ENCODE results near the gene MAEL.

MAEL gene

DNA sequence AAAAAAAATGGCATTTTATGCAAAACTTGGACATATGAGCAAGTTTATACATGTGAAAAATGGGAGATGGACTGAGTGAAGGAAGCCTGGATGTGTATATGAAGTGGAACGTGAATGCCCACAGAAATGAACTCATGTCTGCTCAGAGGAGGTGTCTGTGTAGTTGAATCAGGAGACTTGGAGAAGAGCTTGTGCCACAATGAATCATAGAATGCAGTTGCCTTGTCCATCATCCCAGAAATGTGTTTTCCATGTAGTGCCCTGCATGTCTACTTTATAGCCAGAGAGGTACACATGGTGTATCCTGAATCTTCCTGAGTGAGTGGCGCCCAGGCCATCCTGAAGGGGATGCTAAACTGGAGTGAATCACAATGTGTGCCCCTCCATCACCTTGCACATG, 11.1 kb upstream of the MAEL start:
- TF ChIP-seq, protein P1, sequence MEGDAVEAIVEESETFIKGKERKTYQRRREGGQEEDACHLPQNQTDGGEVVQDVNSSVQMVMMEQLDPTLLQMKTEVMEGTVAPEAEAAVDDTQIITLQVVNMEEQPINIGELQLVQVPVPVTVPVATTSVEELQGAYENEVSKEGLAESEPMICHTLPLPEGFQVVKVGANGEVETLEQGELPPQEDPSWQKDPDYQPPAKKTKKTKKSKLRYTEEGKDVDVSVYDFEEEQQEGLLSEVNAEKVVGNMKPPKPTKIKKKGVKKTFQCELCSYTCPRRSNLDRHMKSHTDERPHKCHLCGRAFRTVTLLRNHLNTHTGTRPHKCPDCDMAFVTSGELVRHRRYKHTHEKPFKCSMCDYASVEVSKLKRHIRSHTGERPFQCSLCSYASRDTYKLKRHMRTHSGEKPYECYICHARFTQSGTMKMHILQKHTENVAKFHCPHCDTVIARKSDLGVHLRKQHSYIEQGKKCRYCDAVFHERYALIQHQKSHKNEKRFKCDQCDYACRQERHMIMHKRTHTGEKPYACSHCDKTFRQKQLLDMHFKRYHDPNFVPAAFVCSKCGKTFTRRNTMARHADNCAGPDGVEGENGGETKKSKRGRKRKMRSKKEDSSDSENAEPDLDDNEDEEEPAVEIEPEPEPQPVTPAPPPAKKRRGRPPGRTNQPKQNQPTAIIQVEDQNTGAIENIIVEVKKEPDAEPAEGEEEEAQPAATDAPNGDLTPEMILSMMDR (IDR thresholded peaks at IDR 0.05; ENCODE audit: control insufficient read depth, insufficient read depth, low read depth, low read length, missing control alignments), result no peak
- H3K4me3 ChIP-seq (ENCODE audit: control insufficient read depth, low read depth, low read length), result no peak overlapping the region
- no peak for DNase-seq (ENCODE audit: low read depth)

DNA sequence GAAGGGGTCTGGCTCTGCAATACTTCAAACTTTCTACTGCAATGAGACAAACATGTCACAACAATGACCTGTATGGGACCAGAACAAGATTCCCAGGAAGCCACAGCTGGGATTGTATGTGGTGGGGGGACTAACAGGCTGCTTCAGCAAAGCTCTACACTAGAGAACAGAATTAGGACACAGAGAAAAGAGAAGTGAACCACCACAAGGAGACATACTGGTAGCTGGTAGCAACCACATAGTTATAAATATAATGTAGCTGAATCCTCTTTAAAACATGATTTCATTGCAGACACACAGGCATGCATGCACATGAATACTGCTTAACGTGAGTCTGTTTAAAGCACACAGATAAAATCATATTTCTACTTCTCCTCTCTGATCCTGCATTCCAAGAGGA, 10.3 kb upstream of the MAEL start:
- no peak for DNase-seq (ENCODE audit: low read depth)
- H3K4me3 ChIP-seq (ENCODE audit: control insufficient read depth, low read depth, low read length), result no peak overlapping the region
- TF ChIP-seq, protein P1 (IDR thresholded peaks at IDR 0.05; ENCODE audit: control insufficient read depth, insufficient read depth, low read depth, low read length, missing control alignments), result no peak

DNA sequence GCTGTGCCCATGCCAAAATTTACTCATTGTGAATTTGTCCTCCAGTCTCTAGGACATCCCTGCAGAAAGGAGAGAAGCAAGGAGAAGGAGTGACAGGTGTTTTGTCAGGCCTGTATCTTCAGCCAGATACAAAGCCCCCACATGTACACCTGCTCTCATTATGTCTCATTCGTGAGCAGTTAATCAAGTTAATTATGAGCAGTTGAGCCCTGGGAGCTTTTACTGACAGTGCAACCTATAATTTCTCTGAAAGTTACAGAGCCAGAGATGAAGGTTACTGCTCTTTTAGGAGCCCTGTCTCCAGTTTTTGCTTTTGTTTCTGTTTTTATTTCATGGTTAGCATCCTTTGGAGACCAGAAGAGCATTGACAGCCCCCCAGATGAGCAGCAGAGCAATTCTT, 8.7 kb upstream of the MAEL start:
- DNase-seq (ENCODE audit: low read depth), result no peak
- H3K4me3 ChIP-seq (ENCODE audit: control insufficient read depth, low read depth, low read length), result no peak overlapping the region
- TF ChIP-seq, protein P1 (IDR thresholded peaks at IDR 0.05; ENCODE audit: control insufficient read depth, insufficient read depth, low read depth, low read length, missing control alignments), result no peak

DNA sequence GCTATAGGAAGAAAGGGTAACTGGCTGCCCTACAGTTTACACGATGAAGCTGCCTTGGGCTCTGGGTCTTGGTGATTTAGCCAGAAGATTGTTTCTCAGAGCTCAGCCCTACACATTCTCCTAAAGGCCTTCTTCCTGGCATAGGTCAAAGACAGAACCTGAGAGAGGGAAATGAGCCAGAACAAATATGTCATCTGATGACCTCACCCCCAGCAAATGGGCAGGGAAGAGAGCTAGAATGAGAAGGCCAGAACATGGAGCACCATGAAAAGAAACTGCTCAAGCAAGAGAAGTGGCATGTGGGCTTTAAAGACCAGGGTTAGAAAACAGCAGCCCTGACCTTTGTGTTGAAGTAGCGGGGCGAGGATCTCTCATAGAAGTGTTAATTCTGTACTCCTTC, 8.3 kb upstream of the MAEL start:
- H3K4me3 ChIP-seq (ENCODE audit: control insufficient read depth, low read depth, low read length), result no peak overlapping the region
- no peak for DNase-seq (ENCODE audit: low read depth)
- TF ChIP-seq, protein P1 (IDR thresholded peaks at IDR 0.05; ENCODE audit: control insufficient read depth, insufficient read depth, low read depth, low read length, missing control alignments), result no peak

DNA sequence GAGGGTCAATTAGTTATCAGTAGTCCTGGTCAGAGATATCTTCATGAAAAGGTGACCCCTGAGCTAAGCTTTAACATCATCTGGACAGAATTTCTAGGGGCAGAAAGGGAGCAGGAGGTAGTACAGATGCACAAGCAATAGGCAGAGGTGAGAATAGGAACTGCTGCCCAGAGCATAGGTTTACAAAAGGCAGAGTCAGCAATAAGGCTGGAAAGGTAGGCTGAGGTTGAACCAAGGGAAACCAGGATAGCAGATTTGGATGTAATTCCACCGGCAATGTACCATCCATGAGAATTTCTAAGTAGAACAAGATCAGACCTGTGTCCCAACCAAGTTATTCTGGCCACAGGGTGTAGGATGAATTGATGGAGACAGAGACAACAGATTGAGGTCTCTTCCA, 7.5 kb upstream of the MAEL start:
- TF ChIP-seq, protein P1 (IDR thresholded peaks at IDR 0.05; ENCODE audit: control insufficient read depth, insufficient read depth, low read depth, low read length, missing control alignments), result no peak
- DNase-seq (ENCODE audit: low read depth), result no peak
- H3K4me3 ChIP-seq (ENCODE audit: control insufficient read depth, low read depth, low read length), result no peak overlapping the region

DNA sequence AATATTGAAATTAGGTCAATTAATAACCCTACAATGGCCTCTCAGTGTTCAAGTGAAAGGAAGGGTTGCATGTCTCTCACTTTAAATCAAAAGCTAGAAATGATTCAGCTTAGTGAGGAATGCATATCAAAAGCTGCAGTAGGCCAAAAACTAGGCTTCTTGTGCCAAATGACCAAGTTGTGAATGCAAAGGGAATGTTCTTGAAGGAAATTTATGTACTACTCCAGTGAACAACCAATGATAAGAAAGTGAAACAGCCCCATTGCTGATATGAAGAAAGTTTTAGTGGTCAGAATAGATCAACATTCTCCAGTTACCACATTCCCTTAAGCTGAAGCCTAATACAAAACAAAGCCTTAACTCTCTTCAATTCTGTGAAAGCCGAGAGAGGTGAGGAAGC, 10.0 kb downstream of the MAEL start:
- no peak overlapping the region for H3K4me3 ChIP-seq (ENCODE audit: control insufficient read depth, low read depth, low read length)
- TF ChIP-seq, protein P1 (IDR thresholded peaks at IDR 0.05; ENCODE audit: control insufficient read depth, insufficient read depth, low read depth, low read length, missing control alignments), result no peak
- DNase-seq (ENCODE audit: low read depth), result no peak

DNA sequence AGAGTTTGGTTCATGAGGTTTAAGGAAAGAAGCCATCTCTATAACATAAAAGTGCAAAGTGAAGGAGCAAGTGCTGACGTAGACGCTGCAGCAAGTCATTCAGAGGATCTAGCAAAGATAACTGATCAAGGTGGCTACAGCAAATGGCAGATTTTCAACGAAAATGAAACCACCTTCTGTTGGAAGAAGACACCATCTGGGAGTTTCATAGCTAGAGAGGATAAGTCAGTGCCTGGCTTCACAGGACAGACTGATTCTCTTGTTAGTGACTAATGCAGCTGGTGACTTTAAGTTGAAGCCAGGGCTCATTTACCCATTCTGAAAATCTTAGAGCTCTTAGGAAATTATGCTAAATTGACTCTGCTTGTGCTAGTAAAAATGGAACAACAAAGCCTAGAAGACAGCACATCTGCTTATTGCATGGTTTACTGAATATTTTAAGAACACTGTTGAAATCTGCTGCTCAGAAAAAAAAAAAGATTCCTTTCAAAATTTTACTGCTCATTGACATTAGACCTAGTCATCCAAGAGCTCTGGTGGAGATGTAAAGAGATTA, 10.5 kb downstream of the MAEL start:
- DNase-seq (ENCODE audit: low read depth), result no peak
- H3K4me3 ChIP-seq (ENCODE audit: control insufficient read depth, low read depth, low read length), result no peak overlapping the region
- TF ChIP-seq, protein P1 (IDR thresholded peaks at IDR 0.05; ENCODE audit: control insufficient read depth, insufficient read depth, low read depth, low read length, missing control alignments), result no peak

Data from AG09309 (cell line).